Eye (tissue), 1 donor: ENCODE results near the gene YARS1.
A peak's percentile ranks its signal among the peaks of the same experiment; 100 is the strongest.

Experiments
- DNase-seq: peaks from one replicate; pipeline ENCODE4 v3.0.0-alpha.2; 2015

Gene YARS1

DNA sequence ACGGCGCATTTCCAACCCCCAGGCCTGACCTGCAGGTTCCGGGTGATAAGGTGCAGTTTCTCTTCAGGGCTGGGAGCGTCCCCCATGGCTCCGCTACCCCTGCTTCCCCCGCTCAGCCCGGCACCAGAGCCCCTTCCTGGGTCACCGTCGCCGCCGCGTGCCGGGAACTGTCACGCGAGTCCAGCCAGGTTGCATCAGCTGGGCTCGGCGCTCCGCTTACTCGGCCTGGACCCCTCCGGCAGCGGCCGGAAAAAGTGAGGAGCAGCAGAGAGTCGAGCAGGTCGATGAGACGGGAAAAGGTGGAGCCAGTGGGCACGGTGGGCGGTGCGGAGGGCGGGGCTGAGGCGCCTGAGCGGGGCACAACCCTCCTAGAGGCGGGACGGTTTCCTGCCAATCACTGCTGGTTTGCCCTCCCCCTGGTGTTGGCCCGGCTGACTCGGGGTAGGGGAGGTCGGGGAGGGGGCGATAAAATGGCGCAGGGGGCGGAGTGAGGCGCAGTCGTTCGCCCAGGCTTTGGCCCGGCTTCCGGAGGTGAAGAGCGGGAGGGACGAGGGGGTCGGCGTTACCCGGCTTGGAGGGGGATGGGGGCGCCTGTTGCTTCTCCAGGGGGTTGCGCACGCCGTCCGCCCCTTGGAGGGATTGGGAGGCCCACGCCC, at the start of gene YARS1, which contains the start of gene S100PBP:
Gene YARS1 (minus strand): TSS at position 200 of the 656 bp plus-strand sequence. CDS start 114 bp downstream, at position 86.
Gene S100PBP (plus strand): TSS at position 495 of the 656 bp plus-strand sequence. CDS start 8,447 bp downstream, outside the sequence.
- DNase-seq, result peak; percentile 99

DNA sequence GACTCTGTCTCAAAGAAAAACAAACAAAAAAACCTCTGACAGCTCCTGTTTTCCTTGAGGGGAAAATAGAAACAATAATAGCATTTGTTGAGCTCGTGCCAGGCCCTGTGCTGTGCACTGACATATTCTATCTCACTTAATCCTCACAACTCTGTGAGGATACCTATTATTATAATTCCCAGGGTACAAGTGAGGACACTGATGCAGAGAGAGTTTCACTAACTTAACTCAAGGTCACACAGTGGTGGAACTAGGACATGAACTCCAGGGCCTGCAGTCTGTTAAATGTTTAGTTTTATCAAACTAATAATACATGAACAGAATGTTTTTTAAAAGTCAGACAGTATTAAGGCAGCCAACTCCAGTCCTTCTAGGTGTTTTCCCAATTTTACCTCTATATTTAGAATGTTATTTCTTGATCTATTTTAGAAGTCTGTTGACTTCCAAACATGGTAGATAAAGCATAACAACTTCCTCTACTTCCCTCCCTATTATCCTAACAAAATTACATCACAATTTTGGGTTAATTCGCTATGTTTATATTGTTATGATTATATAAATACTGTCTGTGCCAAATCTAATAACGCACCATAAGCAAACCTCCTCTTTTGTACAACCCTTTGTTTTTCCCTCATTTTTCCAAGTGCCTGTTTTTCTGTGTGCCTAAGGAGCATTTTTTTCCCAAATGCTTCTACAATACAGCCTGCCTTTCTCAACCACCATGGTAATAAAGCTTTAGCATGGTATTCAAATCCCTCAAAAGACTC, 48.7 kb upstream of the YARS1 start:
- DNase-seq, result no peak

DNA sequence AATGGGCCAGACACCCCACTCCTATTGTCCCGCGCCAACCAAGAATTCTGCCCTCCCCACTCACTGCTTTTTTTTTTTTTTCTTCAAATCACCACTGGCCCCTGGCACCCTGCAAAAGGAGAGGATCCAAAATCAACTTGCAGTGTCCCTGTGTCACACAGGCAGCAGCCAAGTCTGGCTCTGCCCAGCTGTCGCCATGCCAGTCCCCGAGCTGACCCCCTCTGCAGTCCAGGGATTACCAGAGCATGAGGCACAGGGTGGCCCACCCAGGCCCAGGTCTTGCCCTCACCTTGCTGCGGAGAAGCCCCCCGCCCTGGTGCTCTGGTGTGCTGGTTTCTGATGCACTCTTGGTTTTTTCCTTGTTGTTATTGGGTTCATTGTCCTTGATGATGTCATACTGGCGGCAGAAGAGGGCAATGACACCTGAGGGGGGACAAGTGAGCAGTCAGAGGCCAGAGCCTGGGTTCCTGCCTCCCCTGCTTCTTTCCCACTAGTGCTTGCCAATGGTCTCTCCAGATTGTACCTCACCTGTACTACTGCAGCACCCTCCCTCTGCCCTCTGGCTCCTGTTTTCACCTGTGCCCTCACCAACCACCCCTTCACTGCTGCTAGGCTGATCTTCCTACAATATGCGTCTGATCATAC, 47.3 kb upstream of the YARS1 start:
- DNase-seq, result no peak

DNA sequence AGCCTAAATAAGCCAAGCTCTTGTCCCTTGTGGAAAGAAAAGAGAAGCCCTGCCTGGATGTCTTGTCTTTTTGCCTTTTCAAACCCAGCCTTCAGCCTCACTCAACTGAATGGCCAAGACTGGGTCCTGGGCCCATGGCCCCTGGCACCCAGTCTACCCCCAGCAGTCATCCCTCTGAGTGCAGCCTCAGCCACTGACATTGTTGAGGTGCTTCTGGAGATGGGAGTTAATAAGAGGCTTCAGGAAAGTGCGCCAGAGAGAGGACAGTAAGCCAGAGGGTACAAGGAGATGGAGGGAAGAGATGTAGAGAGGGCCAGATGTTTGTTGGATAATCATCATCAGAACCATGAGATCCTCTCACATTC, 46.7 kb upstream of the YARS1 start:
- DNase-seq, result no peak

DNA sequence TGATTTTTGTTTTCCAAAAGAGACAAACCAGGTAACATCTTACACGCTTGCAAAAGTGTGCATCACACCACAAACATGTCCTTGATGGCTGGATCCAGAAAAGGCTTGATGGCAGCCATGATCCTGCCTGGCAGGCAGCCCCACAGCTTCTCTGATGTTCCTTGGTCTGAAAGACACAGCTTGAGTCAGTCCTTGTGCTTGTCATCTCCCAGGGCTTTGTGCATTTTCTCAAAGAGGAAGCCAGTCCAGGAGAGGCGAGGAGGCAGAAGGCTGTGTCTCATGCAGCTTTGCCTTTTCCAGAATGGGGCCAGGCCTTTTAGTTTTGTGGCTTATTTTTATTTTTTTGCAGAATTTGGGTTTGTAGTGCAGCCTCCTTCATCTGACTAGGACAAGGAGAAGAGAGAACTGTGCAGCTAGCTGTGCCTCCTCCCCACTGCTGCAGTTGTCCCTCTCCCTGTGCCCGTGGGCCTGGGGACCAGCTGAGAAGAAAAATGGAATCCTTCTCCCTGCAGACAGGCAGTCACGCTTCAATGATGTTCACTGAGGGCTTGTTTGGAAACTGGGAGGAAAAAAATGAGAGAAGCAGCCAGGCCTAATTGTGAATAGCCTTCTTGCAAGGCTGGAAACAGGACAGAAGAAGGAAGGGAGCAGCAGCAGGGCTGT, 46.2 kb upstream of the YARS1 start:
- DNase-seq, result no peak

DNA sequence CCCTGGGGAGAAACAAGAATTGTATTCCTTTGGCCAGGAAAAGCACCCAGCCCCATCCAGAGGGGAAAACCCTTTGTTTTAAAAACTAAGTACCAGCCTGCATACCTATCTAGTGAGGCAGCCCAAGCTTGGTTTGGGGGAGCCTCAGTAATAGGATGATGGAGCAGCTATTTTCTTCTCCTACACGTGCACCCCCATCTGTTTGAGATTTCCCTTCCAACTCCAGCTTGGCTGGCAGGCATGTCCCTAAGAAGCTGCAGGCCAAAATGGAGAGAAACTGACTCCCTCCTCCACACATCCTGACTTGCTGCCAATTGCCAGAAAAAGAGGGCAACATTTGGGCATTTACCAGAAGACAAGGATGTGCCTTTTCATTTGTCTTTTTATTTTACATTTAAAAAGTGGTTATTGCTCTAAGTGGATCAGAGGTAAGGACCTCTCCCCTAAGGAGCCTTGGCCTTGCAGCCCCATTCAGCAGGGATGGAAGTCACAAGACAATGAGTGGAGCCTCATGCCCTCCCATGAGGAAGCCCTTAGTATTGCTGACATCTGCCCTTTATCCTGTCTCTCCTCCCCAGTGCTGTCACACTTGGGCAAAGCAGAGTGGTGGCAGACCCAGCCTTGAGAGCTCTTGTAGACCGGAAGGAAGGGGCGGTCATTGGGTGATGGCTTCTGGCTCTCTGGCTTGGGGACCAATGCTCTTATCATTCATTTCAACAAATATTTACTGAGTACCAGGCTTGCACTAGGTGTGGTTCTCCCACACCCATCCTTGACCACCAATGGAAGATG, 44.9 kb upstream of the YARS1 start:
- DNase-seq, result no peak

DNA sequence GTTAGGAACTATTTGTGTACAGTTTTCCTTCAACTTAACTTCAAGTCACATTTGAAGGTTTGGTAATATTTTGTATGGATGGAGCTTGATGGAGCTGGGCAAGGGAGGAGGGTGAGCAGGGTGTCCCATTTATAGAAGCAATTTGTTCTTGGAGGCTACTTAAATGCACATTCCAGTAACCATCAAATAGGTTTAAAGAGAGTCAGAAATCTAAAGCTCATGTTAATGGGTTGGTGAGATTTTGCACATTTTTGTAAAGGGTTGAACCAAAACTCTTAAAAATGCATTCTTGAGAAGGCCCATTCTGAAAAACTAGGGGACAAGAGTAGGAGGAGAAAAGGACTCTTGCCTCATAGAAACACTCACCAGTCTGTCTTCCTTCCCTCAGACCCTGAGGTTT, 43.4 kb upstream of the YARS1 start:
- no peak for DNase-seq

DNA sequence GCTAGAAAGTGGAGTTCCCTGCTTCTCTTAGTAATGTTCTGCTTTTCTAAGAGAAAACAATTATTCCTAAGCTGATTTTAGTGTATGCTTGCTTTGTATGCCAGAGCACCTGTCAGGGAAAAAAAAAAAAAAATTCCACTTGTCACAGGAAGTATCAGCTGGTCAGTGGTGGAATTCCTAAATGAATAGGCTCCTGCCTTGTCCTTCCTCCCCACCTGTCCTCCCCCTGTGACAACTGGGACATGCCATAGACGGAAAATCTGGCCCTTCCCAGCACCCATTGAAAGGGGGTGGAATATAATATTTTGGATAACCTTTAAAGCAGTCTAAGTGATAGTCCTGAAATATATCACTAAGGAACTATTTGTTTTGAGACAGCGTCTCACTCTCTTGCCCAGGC, 42.8 kb upstream of the YARS1 start:
- DNase-seq, result no peak

DNA sequence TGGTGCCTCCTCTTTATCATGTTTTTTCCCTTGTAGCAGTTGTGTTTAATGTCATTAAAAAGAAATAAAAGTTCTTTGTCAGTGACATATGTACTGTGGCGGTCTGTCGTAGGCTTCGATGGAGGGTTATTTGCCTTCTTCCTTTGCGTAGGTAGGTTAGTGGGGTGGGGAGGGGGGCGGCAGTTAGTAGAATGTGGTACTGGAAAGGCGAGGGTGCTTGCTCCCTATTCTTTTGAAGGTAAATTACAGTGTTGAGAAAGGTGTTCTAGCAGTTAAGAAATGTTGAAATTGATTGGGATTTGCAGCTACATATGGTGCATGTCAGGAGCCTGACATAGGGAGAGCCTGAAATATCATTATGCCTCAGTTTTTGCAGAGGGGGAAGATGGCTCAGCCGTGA, 41.6 kb upstream of the YARS1 start:
- no peak for DNase-seq

DNA sequence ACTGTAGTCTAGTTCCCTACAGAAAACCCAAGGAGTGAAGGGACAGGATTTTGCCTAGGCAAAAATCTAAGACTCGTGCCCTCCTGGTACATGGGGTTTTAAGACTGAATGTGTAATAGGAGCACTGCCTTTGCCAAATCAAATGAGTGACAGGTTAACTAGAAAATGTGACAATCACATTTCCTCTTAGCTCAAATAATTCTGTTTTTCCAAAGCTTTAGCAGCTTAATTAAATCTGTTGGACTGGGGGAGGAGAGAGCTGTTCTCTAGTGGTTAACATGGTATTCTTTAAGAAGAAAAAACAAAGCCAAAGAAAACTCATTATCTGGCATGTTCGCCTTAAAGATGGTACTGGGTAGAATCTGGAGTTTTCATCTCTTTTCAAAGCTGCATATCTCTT, 41.0 kb upstream of the YARS1 start:
- DNase-seq, result no peak

DNA sequence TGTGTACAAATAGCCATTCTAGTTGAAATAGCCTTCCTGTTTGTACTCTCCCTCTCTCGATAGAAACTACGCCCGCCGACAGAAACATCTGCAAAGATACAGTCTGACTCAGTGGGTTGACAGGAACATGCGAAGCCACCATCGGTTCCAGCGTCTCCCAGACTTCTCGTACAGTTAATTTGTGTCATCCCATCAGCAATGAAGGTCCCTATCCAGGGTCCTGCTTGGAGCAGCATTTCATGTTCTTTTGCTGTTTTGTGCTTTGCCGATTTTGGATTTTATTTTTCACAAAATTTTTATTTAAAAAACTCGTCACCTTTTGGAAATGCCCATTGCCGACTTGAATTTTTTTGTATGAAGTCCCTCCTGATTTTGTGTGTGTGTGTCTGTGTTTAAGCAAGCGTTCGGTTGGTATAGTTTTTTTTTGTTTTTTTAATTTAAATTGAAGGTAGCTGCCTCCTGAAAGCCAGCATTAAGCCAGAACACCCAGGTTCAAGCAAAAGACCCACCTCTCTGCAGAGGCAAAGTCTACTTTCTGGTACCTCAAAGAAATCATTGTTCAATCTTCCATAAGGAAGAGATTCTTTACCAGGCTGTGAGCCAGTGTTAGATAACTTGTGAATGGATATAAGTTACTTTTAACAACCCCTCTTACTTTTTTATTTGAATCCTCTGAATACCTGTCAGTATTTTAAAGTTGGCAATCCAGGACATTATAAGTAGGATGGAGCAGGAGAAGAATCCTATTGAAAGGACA, 38.9 kb upstream of the YARS1 start:
- no peak for DNase-seq

DNA sequence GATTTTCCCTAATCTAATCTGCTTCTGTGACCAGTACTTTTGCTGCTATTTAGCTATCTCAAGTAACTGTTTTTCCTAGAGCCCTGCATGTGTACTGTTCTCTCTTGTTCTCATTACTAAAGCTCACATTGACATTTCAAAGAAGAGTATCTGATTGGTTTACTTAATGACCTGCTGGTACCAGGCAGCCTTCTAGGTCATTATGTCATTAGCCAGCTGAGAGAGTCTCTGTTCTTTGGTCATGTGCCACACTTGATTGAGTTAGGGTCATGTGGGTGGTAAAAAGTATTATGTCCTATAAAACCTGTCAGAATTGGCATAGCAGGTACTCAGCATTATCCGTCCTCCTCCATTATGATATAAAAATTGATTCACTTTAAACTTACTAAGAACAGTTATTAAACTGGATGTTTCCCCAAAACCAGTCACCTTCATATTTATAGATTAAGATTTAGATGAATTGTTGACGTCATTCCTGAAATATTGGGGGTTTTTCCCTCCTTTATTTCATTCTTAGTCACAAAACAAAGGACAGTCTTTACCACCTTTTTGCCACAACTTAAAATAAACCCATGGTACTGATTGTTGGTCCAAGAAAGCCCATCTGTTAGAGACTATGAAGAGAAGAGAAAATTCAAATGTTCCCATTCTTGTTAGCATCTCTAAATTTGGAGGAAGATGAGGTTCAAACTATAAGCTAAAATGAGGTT, 31.4 kb upstream of the YARS1 start:
- peak; percentile 17 for DNase-seq

DNA sequence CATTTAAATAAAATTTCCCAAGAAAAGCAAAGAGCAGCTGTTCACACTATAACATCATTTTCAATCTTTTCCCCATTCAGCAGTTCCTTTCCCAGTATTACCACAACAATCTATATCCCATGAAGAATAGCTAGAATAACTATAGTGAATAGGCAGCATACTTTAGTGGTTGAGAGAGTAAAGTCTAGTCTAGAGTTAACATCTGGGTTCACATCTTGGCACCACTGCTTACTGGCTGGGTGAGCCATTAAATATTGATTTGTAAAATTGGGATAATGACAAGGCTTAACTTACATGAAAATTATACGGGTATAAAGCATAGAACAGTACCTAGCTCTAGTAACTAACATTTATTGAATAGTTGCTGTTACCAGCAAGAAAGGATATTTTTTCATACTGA, 14.7 kb upstream of the YARS1 start:
- no peak for DNase-seq

DNA sequence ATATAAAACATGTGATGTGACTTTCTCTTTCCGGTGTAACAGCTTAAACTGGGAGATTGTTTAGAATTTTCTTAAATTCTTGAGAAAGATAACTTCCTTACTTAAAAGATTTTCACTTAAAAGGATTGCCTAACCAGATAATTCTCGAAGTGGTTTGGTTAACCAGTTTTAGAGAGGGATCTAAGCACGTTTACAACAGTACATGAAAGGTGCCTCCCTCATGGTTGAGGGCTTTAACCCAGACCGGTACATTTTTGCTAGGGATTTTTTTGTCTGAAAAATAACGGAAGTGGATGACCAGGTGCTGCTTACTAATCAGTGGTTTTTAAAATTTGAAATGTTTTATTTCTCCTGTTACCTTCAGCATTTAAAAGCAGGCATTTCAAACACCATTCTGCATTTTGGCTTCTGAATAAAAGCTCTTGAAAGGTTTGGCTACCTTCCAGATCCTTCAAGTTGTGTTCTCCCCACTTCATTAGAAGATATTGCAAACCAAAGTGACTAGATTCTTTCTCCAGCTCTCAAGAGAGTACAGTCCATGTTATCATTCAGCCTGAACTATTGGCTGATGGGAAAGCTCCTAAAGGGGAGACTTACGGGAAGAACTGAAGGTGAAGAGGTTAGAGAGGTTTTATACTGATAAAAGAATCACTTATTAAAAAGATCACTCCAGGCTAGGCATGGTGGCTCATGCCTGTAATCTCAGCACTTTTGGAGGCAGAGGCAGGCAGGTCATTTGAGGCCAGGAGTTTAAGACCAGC, 13.1 kb upstream of the YARS1 start:
- no peak for DNase-seq

DNA sequence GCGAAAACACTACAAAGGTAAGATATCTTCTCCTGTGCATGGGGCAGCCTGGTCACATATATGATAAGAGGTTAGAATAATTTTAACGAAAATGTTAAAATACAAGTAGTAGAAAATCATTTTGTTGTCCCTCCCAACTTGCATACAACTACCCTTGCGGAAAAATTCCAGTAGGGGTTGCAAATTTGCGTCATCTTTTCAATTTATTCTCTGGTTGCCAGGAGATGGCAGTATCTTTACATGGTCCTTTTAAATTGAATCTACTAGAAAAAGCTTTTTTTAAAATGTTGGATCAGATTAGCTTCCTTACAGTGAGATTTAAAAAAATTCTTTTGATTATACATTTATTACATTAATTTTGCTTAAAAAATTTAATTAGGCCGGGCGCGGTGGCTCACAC, 11.2 kb upstream of the YARS1 start:
- peak; percentile 36 for DNase-seq

DNA sequence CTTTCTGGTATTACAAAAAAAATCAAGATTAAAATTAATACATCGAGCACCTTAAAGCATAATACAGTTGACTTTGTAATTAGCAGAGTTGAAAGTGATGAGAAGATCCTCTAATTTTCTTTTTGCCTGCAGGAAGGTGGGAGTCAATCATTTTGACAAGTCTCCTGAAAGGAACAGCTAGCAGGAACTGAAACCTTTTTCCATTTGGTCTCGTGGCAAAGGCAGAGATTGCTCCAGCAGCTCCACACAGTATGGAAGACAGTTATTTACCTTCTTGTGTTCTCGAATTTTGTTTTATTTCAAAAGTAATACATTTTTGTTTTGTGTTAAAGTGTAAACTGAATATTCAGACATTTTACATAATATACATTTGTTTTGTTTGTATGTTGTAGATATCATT, 8.0 kb upstream of the YARS1 start:
- no peak for DNase-seq

DNA sequence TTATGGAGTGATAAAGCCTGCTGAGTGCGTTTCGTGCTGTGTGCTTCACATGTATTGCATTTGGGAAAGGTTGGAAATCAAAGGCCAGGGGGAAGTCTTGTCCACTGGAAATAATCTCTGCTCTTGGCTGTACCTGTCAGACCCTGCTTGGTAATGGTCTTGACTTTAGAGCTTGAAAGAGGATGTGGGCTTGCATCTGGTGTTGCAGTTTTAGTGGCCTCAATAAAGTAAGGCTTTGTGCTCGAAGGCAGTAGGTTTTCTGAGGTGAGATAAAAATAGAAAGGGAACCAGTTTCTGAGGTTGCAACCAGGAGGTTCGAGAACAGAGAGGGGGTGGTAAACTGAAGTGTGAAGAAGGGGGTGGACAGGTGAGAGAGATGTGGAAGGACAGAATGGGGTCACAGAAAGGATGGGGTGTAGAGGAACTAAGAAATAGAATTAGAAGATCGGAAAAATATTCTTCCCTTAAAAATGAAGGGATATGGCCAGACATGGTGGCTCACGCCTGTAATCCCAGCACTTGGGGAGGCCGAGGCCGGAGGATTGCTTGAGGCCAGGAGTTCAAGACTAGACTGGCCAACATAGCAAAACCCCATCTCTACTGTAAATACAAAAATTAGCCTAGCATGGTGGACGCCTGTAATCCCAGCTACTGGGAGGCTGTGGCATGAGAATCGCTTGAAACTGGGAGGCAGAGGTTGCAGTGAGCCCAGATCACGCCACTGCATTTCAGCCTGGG, 1.8 kb upstream of the YARS1 start:
- DNase-seq, result no peak

DNA sequence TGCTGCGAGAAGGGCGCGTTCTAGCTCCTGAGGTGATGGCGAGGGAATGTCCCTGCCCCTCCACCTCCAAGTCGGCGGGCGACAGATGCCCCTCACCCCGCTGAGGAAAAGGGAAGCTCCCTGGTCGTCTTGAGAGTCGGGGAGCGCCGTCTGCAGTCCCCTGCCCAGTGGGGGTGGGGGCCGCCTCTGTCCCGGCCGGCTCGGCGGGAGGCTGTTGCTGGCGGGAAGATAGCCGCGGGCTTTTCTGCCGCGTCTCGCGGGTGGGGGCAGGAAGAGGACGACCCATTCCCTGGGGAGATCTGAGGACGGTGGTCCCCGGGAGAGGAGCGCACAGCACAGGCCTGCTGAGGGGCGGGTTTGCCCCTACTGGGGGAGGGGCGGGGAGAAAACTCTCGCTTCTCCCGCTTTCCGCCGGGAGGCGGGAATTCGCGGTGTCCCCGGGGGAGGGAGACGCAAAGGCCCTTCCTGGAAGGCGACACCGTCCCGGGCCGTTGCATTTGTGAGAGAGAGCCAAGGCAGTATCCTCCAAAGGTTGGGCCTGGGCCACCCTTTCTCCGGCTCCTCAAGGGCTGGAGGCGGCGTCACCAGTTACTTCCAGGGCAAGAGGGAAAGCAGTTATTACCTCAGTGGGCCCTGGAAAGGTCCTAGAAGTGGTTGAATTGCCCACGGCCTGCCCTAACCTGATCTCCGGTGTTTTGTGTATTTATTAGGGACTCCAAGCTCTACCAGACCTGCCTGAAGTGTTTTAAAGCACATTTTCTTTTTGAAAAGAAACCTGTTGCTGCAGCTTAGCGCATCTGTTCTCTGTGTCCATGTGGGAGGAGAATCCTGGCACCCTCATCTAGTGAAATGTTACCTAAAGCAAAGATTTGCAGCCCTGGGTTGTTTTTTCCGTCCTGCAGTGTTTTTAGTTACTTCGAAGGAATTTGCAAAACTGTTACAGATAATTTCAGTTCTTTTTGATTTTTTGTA, 943 bp upstream of the YARS1 start:
- peak; percentile 86 for DNase-seq
